ENCODE results near the gene EMD. TPM values are rescaled to one million over a fixed set of nuclear protein-coding genes. Genes with fewer than 3 reads are reported as not detected.

EMD gene
- total RNA-seq, 2 donors from 2014 or later, result 41.5 to 47.0 TPM

DNA sequence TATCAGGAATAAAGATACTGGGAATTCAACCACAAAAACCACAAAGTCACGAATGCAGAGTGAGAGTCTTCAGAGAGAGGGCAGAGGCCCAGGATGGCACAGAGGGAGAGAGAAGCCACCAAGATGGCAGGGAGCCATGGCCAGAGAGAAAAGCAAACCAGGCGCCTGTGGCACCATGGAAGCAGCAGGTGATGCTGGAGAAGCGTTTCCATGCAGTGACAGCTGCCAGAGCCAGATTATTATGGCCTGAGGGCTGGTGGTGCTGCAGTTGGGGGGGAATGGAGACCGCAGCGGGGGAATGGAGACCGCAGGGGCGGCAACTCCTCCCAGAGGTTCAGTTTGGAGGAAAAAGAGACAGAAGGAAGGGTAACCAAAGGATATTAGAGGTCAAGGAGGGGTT is 38.1 kb downstream of the EMD start:
- TF ChIP-seq, protein P1, sequence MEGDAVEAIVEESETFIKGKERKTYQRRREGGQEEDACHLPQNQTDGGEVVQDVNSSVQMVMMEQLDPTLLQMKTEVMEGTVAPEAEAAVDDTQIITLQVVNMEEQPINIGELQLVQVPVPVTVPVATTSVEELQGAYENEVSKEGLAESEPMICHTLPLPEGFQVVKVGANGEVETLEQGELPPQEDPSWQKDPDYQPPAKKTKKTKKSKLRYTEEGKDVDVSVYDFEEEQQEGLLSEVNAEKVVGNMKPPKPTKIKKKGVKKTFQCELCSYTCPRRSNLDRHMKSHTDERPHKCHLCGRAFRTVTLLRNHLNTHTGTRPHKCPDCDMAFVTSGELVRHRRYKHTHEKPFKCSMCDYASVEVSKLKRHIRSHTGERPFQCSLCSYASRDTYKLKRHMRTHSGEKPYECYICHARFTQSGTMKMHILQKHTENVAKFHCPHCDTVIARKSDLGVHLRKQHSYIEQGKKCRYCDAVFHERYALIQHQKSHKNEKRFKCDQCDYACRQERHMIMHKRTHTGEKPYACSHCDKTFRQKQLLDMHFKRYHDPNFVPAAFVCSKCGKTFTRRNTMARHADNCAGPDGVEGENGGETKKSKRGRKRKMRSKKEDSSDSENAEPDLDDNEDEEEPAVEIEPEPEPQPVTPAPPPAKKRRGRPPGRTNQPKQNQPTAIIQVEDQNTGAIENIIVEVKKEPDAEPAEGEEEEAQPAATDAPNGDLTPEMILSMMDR (IDR thresholded peaks at IDR 0.05), result no peak
- no peaks in the 10 kb centered on the region for H3K36me3 ChIP-seq
- no peak for DNase-seq (ENCODE audit: low spot score)
- H3K27ac ChIP-seq, result no peak overlapping the region
- H3K4me1 ChIP-seq, result peaks cover 0 to 21% of the 10 kb centered on the region in 2 donors
- no peaks in the 10 kb centered on the region for H3K9me3 ChIP-seq
- H3K4me3 ChIP-seq, result no peak overlapping the region
- no peaks in the 10 kb centered on the region for H3K27me3 ChIP-seq

DNA sequence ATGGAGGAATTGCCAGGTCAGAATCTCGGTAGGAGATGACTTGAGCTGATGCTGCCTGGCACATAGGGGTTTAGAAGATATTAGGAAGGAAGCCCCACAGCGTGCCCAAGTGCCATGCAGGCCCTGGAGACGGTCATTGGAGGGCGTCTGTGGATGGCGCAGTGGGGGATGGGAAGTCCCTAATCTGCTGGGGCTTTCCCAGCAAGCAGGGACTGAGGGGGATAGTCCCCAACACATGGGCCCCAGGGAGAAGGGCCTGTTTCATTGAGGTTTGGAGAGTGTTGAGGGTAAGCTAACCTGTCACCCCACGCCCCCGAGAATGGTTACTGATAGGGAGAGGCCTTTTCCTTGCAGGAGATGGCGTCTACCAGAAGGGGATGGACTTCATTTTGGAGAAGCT is 40.1 kb downstream of the EMD start:
- peak overlapping the region; percentile 70 to 88 for H3K27ac ChIP-seq
- no peaks in the 10 kb centered on the region for H3K27me3 ChIP-seq
- no peak for DNase-seq (ENCODE audit: low spot score)
- peaks cover 0 to 9% of the 10 kb centered on the region in 2 donors for H3K4me1 ChIP-seq
- no peaks in the 10 kb centered on the region for H3K36me3 ChIP-seq
- TF ChIP-seq, protein P1 (IDR thresholded peaks at IDR 0.05), result no peak
- no peak overlapping the region for H3K4me3 ChIP-seq
- no peaks in the 10 kb centered on the region for H3K9me3 ChIP-seq

DNA sequence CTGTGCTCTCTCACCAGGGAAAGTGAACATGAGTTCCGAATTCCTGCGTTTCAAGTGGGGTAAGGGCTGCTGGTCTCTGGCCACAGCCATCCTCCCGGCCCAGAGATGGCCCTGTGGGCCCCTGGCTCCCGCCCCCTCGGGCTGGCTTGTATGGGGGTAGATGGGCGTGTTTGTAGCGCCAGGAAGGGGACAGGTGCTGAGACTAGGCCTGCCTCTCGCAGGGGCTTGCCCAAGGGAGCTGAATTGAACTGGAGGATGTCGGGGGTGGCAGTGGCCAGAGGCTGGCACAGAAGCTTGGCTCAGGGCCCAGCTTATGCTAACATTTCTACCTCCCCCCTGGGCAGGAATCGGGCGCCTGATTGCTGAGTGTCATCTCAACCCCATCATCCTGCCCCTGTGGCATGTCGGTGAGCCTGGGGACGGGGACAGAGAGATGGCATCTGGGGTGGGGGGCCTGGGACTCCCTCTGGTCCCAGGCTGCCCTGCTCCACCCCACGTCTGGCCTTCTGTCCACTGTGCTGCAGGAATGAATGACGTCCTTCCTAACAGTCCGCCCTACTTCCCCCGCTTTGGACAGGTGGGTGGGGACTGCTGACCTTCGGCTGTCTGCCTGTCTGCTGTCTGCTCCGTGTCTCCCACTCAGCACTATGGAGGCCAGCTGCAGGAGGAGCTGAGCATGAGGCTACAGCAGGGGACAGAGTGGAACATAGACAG is 40.8 kb downstream of the EMD start:
- no peak for DNase-seq (ENCODE audit: low spot score)
- no peaks in the 10 kb centered on the region for H3K9me3 ChIP-seq
- TF ChIP-seq, protein P1 (IDR thresholded peaks at IDR 0.05), result no peak
- H3K27ac ChIP-seq, result peak overlapping the region; percentile 70 to 88
- H3K36me3 ChIP-seq, result no peaks in the 10 kb centered on the region
- H3K4me3 ChIP-seq, result peak overlapping the region; percentile 27 to 28
- peaks cover 0 to 9% of the 10 kb centered on the region in 2 donors for H3K4me1 ChIP-seq
- no peaks in the 10 kb centered on the region for H3K27me3 ChIP-seq

DNA sequence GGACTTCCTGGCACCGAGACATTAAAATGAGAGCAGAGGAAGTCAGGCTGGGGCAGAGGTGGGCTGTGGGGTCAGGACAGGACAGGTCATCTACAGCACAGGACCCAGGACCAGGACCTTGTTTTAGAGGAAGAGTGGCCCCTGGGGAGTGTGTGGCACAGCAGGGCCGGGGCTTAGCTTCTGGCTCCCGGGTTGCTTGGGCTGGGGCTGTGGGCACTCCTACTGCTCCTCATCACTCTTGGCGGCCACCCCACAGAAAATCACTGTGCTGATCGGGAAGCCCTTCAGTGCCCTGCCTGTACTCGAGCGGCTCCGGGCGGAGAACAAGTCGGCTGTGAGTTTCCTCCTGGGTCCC is 41.3 kb downstream of the EMD start:
- Histone ChIP-seq H3K4me3 (peak overlapping the region; percentile 27 to 28), H3K27me3 (no peaks in the 10 kb centered on the region), H3K4me1 (peaks cover 0 to 9% of the 10 kb centered on the region in 2 donors), H3K36me3 (no peaks in the 10 kb centered on the region), H3K27ac (peak overlapping the region; percentile 70 to 88), H3K9me3 (no peaks in the 10 kb centered on the region)
- DNase-seq (ENCODE audit: low spot score), result no peak
- TF ChIP-seq, protein P1 (IDR thresholded peaks at IDR 0.05), result no peak

DNA sequence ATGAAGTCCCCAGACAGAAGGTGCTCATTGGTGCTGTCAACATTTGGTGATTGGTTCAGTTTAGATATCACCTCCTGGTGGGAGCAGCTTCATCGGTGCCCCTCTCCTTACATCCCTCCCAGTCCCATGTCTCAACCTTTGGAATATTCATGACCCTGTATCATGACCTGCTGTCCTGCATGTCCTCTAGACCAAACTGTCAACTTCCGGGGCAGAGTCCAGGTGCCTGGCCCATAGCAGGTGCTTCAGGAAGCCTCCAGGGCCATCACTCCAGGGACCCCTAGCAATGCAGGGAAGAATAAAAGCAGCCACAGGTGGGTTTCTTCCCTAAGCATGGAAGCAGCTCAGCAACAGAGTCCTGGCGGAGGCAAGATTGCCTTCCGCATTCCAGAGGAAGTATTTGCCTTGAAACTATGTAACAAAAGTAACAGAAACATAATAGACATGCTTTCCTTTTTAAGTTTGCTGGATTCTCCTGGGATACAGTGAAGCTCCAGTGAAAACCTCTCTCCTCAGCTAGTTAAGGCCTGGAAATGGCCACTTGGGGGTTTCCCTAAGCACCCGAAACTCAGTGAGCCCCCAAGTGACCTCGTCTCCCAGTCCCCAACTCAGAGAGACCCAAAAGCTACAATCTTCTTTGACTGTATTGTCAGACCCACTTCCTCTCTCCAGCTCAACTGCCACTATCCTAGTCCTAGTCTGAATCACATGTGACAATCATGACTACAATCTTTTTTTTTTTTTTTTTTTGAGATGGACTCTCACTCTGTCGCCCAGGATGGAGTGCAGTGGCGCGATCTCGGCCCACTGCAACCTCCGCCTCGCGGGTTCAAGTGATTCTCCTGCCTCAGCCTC is 48.0 kb downstream of the EMD start:
- Histone ChIP-seq H3K4me1 (peaks cover 0 to 19% of the 10 kb centered on the region in 2 donors), H3K36me3 (peaks cover under 1% of the 10 kb centered on the region), H3K27ac (no peak overlapping the region), H3K4me3 (no peak overlapping the region), H3K9me3 (no peaks in the 10 kb centered on the region), H3K27me3 (no peaks in the 10 kb centered on the region)
- no peak for DNase-seq (ENCODE audit: low spot score)
- TF ChIP-seq, protein P1 (IDR thresholded peaks at IDR 0.05), result no peak
